Panc1 (cell line): Measurements from ENCODE around the gene EHBP1. TPM values are rescaled to one million over a fixed set of nuclear protein-coding genes. Genes with fewer than 3 reads are reported as not detected.

ENCODE experiments used
- ATAC-seq: fragments of 200-7000 bp; cut with Tn5 transposase; 2 replicates; pipeline ENCODE4 v1.9.1; 2020; ENCODE audit warnings: mild to moderate bottlenecking, moderate library complexity
- BruUV-seq: library from RNA; stranded (reverse); fragments of 400-500 nt; replicated peaks from 2 replicates; lab custom pipeline; 2021; lab: Mats Ljungman, UMichigan
- CTCF ChIA-PET: fragments of 300-600 bp; sonication (Branson Sonifier 250); formaldehyde crosslinking; loops from one replicate; lab custom pipeline; 2022; ENCODE audit warnings: antibody characterized with exemption; lab: Charles Lee
- POLR2A ChIA-PET: fragments of 300-600 bp; sonication (Branson Sonifier 250); formaldehyde crosslinking; loops from one replicate; lab custom pipeline; 2022; ENCODE audit warnings: antibody characterized with exemption; lab: Charles Lee
- DNase-seq: peaks from one replicate; pipeline ENCODE4 v3.0.0-alpha.2; 2010; ENCODE audit warnings: low read depth, low spot score
- H3K27ac ChIP-seq: 2 replicates; pipeline ENCODE4 v1.5.1; 2011; ENCODE audit warnings: mild to moderate bottlenecking, low read length, inconsistent platforms
- H3K27me3 ChIP-seq: fragments of 200-500 bp; sonication (Bioruptor generic); 2 replicates; pipeline ENCODE4 v1.6.0; 2014; ENCODE audit warnings: low read length, inconsistent platforms; ENCODE audit not compliant: control insufficient read depth, insufficient read depth
- H3K36me3 ChIP-seq: fragments of 200-500 bp; sonication (Bioruptor generic); 2 replicates; pipeline ENCODE4 v1.5.1; 2014; ENCODE audit warnings: inconsistent platforms, mild to moderate bottlenecking, low read length, moderate library complexity; ENCODE audit not compliant: control insufficient read depth, insufficient read depth
- H3K4me1 ChIP-seq: 2 replicates; pipeline ENCODE4 v1.5.1; 2011; ENCODE audit warnings: inconsistent platforms, mild to moderate bottlenecking, low read length, moderate library complexity; ENCODE audit not compliant: control insufficient read depth, insufficient read depth
- H3K4me3 ChIP-seq, 2 experiments: 2 replicates each; pipeline ENCODE4 v1.5.1; 2011 to 2012; ENCODE audit warnings: low read depth in 2 of 2, low read length in 2 of 2, mild to moderate bottlenecking in 2 of 2, inconsistent platforms in 1 of 2, moderate library complexity in 1 of 2
- H3K9me3 ChIP-seq: fragments of 200-500 bp; sonication (Bioruptor generic); 2 replicates; pipeline ENCODE4 v1.5.1; 2014; ENCODE audit warnings: low read depth, mild to moderate bottlenecking, inconsistent platforms, low read length, moderate library complexity; ENCODE audit not compliant: control insufficient read depth, insufficient read depth
- POLR2AphosphoS5 ChIP-seq: IDR thresholded peaks from 2 replicates; pipeline ENCODE4 v1.6.1; 2012; ENCODE audit warnings: mild to moderate bottlenecking, low read depth, low read length, moderate library complexity
- SIN3A ChIP-seq: IDR thresholded peaks from 2 replicates; pipeline ENCODE4 v1.6.1; 2012; ENCODE audit warnings: low read depth, mild to moderate bottlenecking, low read length, moderate library complexity, borderline replicate concordance; ENCODE audit not compliant: insufficient read depth
- TCF7L2 ChIP-seq: IDR thresholded peaks from 2 replicates; pipeline ENCODE4 v1.6.1; 2011; ENCODE audit warnings: mild to moderate bottlenecking, low read depth, low read length, inconsistent platforms
- in situ Hi-C: cut with HindIII; loops from 2 replicates; pipeline ENCODE4 v1.10.0; 2016; ENCODE audit warnings: low sequenced_read_pairs, low pct_unique_long_range_greater_than_20kb
- intact Hi-C: fragments of 100-400 bp; cut with micrococcal nuclease; formaldehyde crosslinking; loops from one replicate; pipeline ENCODE4 v1.10.0; 2022; ENCODE audit not compliant: unreplicated experiment
- total RNA-seq: library from RNA; stranded (reverse); gene quantifications from one replicate; pipeline ENCODE4 v1.2.1, GENCODE V29; 2021; ENCODE audit not compliant: unreplicated experiment
- TF ChIP-seq, protein P1 (sequence below): fragments of 450-650 bp; IDR thresholded peaks from 2 replicates; pipeline ENCODE4 v1.5.1; 2017; ENCODE audit warnings: mild to moderate bottlenecking
- TF ChIP-seq, protein P2 (sequence below), 2 experiments: IDR thresholded peaks; 2 replicates each; pipeline ENCODE4 v1.6.1; 2011 to 2012; ENCODE audit warnings: low read depth in 2 of 2, control low read depth in 1 of 2, low read length in 1 of 2, mild to moderate bottlenecking in 1 of 2, moderate library complexity in 1 of 2; ENCODE audit not compliant: insufficient read depth in 1 of 2

The EHBP1 gene
- total RNA-seq, 1 experiment from 2014 or later, result 46.1 TPM

DNA sequence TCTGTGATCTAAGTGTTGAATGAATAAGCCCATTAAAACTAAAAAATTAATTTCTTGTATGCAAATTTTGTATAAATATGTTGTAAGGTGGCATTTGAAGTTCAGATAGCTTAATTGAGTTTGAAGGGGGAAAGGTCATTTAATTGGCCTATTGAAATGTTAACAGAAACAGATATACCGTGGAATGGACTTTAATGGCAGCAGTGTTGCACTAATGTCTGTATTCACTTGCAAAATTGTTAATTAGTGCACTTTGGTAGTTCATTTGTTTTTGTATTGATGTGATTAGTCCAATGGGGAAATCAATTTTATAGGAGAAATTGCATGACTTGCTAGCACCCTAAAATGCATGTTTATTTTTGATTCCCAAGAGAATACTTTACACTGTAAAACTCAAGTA is 303.3 kb downstream of the EHBP1 start:
- no peak overlapping the region for H3K27ac ChIP-seq
- TF ChIP-seq, protein P1, sequence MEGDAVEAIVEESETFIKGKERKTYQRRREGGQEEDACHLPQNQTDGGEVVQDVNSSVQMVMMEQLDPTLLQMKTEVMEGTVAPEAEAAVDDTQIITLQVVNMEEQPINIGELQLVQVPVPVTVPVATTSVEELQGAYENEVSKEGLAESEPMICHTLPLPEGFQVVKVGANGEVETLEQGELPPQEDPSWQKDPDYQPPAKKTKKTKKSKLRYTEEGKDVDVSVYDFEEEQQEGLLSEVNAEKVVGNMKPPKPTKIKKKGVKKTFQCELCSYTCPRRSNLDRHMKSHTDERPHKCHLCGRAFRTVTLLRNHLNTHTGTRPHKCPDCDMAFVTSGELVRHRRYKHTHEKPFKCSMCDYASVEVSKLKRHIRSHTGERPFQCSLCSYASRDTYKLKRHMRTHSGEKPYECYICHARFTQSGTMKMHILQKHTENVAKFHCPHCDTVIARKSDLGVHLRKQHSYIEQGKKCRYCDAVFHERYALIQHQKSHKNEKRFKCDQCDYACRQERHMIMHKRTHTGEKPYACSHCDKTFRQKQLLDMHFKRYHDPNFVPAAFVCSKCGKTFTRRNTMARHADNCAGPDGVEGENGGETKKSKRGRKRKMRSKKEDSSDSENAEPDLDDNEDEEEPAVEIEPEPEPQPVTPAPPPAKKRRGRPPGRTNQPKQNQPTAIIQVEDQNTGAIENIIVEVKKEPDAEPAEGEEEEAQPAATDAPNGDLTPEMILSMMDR, result no peak
- TF ChIP-seq TCF7L2, result no peak
- no peak overlapping the region for H3K4me3 ChIP-seq
- H3K9me3 ChIP-seq, result no peaks in the 10 kb centered on the region
- no peaks in the 10 kb centered on the region for H3K27me3 ChIP-seq
- BruUV-seq, result no TSS peak
- H3K4me1 ChIP-seq, result no peaks in the 10 kb centered on the region
- intact Hi-C loops, result no loop called here
- no peak for ATAC-seq
- CTCF ChIA-PET, result no interaction called here
- DNase-seq, result no peak
- POLR2A ChIA-PET, result no interaction called here
- in situ Hi-C loops, result no loop called here
- H3K36me3 ChIP-seq, result no peaks in the 10 kb centered on the region

DNA sequence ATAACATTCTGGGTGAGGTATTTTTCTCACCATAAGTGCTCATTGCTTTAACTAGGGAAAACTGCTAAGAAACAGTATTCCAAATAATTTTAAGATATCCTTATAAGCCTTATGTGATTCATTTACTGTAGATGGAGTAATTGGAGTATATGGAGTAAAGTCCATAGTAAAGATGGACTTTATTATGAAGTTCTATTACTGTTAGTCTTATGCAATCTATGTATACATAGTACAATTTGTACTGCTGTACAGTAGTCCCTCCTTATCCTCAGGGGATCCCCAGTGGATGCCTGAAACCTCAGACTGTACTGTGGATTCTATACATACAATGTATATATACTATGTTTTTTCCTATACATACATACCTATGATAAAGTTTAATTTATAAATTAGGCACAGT is 304.0 kb downstream of the EHBP1 start:
- no peak overlapping the region for H3K27ac ChIP-seq
- ChIA-PET CTCF (no interaction called here), POLR2A (no interaction called here)
- in situ Hi-C loops, result no loop called here
- intact Hi-C loops, result no loop called here
- H3K4me3 ChIP-seq, result no peak overlapping the region
- no peak for ATAC-seq
- BruUV-seq, result no TSS peak
- no peaks in the 10 kb centered on the region for H3K9me3 ChIP-seq
- H3K27me3 ChIP-seq, result no peaks in the 10 kb centered on the region
- TF ChIP-seq POLR2AphosphoS5 (no peak), TCF7L2 (no peak), SIN3A (no peak)
- TF ChIP-seq, protein P2, sequence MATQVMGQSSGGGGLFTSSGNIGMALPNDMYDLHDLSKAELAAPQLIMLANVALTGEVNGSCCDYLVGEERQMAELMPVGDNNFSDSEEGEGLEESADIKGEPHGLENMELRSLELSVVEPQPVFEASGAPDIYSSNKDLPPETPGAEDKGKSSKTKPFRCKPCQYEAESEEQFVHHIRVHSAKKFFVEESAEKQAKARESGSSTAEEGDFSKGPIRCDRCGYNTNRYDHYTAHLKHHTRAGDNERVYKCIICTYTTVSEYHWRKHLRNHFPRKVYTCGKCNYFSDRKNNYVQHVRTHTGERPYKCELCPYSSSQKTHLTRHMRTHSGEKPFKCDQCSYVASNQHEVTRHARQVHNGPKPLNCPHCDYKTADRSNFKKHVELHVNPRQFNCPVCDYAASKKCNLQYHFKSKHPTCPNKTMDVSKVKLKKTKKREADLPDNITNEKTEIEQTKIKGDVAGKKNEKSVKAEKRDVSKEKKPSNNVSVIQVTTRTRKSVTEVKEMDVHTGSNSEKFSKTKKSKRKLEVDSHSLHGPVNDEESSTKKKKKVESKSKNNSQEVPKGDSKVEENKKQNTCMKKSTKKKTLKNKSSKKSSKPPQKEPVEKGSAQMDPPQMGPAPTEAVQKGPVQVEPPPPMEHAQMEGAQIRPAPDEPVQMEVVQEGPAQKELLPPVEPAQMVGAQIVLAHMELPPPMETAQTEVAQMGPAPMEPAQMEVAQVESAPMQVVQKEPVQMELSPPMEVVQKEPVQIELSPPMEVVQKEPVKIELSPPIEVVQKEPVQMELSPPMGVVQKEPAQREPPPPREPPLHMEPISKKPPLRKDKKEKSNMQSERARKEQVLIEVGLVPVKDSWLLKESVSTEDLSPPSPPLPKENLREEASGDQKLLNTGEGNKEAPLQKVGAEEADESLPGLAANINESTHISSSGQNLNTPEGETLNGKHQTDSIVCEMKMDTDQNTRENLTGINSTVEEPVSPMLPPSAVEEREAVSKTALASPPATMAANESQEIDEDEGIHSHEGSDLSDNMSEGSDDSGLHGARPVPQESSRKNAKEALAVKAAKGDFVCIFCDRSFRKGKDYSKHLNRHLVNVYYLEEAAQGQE (IDR thresholded peaks at IDR 0.05; ENCODE audit: insufficient read depth in 1 of 2, low read depth in 2 of 2, low read length in 1 of 2), result no peak
- TF ChIP-seq, protein P1, result no peak
- no peaks in the 10 kb centered on the region for H3K4me1 ChIP-seq
- DNase-seq, result no peak
- H3K36me3 ChIP-seq, result no peaks in the 10 kb centered on the region

DNA sequence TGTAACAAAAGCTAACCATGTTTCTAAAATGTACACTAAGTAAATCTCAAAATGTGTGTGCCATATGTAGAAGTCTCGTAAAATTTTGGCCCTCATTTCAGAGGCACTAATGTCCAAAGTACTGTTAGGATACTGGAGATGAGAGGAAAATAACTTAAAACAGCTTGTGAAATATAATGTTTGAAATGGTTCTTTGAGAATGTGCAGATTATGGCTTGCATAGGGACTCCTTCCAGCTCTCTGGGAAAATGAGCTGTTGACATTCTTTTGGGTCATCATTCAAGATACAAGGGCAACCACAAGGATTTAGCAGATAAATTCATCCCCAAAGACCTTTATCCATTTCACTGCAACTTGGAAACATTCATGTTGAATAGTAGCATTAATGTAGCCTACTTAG is 307.0 kb downstream of the EHBP1 start:
- ATAC-seq (no peak), DNase-seq (no peak)
- POLR2A ChIA-PET, result interaction anchor here (0.7 kb wide), 1 partner anchor 49 kb away, joined by 3 read pairs; no protein-coding TSS in a partner anchor
- Histone ChIP-seq H3K4me3 (no peak overlapping the region), H3K27me3 (no peaks in the 10 kb centered on the region), H3K4me1 (no peaks in the 10 kb centered on the region), H3K36me3 (no peaks in the 10 kb centered on the region), H3K27ac (no peak overlapping the region), H3K9me3 (no peaks in the 10 kb centered on the region)
- TF ChIP-seq TCF7L2, result no peak
- TF ChIP-seq POLR2AphosphoS5, result no peak
- TF ChIP-seq SIN3A, result no peak
- TF ChIP-seq, protein P2 (IDR thresholded peaks at IDR 0.05; ENCODE audit: insufficient read depth in 1 of 2, low read depth in 2 of 2, low read length in 1 of 2), result no peak
- TF ChIP-seq, protein P1, result no peak
- in situ Hi-C loops (no loop called here), intact Hi-C loops (no loop called here)
- CTCF ChIA-PET, result no interaction called here
- no TSS peak for BruUV-seq
